Left forelimb (tissue), 1 donor: Measurements from ENCODE around the gene SPARCL1.
A peak's percentile ranks its signal among the peaks of the same experiment; 100 is the strongest.
"Not testable (repeated sequence)": the region's sequence is repeated elsewhere in the genome, so short reads cannot be mapped to it uniquely, and the experiment has no call there.

Experiments
- DNase-seq: peaks from one replicate; pipeline ENCODE4 v3.0.0-alpha.2; 2018; ENCODE audit warnings: low spot score

SPARCL1 gene

GRCh38 chr4:87529187-87529586 lies at the start of gene SPARCL1:
Gene SPARCL1 (minus strand): TSS chr4:87529376. CDS start chr4:87499574, 29,802 bp downstream.
- peak; percentile 77 for DNase-seq

DNA sequence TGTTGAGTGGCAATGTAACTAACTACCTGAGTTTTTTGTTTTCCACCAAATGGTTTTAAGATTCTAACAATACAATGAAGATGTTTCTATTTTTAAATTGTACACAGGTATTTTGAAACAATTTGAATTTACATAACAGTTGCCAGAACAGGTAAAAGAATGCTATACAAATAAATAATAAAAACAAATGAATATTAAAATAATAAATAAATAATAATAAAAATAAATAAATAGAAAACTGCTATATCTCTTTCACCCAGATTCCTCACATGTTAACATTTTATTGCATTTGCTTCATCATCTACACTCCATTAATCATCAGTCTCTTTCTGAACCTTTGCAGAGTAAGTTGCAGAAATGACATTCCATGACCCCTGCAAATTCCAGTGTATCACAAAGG lies 46.8 kb upstream of the SPARCL1 start:
- no peak for DNase-seq

DNA sequence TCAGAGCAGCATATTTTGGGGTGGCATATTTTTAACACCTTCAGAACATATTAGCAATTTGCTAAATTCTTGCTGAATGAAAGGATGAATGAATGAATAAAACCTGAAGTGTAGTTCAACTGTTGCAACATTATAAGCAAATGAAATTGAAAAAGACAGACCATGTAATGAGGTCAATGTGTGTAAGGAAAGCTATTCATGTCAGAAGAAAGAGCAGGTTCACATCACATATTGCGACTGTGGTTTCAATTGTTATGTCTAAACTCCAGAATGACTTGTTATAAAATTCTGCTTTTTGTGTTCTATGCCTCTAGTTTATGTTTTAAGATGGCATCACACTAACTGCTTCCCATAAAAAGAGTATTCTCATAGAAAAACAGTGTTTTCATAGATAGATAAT lies 46.2 kb upstream of the SPARCL1 start:
- DNase-seq = no peak

- DNase-seq = no peak
Measured at GRCh38 chr4:87574996-87575395, 45.8 kb upstream of the SPARCL1 start.

- not testable (repeated sequence) for DNase-seq
Measured at GRCh38 chr4:87574376-87574775, 45.2 kb upstream of the SPARCL1 start.

- no peak for DNase-seq
Measured at GRCh38 chr4:87570290-87570805, 41.2 kb upstream of the SPARCL1 start.

DNA sequence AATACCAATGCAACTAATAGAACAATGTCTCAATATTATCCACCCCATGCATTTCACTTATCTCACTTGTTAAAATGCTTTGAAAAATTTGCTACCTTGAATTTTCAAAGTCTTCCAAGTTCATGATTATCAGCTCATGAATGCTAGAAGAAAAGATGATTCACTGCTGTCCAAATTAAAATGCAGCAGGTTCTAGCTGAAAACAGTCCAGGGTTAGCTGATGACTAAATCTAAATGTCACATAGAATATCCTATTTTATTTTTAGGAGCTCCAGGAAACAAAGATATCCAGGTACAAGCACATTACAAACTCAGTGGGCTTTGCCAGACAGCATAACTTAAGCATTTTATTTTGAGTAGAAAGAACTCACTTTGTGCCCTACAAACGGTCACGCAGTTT lies 38.0 kb upstream of the SPARCL1 start:
- DNase-seq = no peak

- no peak for DNase-seq
Measured at GRCh38 chr4:87566276-87566675, 37.1 kb upstream of the SPARCL1 start.

GRCh38 chr4:87565746-87566145 lies 36.6 kb upstream of the SPARCL1 start:
- no peak for DNase-seq

GRCh38 chr4:87560802-87561201 lies 31.6 kb upstream of the SPARCL1 start:
- no peak for DNase-seq

GRCh38 chr4:87559090-87559837 lies 30.1 kb upstream of the SPARCL1 start:
- no peak for DNase-seq

DNA sequence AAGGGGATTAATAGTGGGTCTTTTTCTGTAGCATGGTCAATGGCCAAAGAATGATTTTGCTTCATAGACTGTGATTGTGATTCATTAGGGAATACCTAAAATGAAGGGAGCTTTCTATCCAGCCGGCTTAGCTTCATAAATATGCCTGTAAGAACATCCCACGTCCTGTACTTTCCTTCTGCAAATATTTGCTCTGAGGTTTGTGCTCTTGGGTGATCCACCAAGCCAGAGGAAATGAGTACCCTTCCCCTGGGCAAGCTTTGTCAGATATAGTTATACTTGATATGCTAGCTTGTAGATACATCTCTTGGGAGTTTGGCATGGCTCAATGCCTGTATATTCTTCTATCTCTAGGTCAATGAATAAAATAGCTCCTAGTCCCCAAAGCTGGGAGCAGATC lies 28.2 kb upstream of the SPARCL1 start:
- DNase-seq = no peak

GRCh38 chr4:87555773-87556619 lies 26.8 kb upstream of the SPARCL1 start:
- DNase-seq = no peak

- DNase-seq = no peak
Measured at GRCh38 chr4:87553182-87553581, 24.0 kb upstream of the SPARCL1 start.

- no peak for DNase-seq
Measured at GRCh38 chr4:87551361-87551760, 22.2 kb upstream of the SPARCL1 start.

GRCh38 chr4:87547016-87547708 lies 18.0 kb upstream of the SPARCL1 start:
- DNase-seq = no peak

GRCh38 chr4:87545052-87545451 lies 15.9 kb upstream of the SPARCL1 start:
- no peak for DNase-seq

DNA sequence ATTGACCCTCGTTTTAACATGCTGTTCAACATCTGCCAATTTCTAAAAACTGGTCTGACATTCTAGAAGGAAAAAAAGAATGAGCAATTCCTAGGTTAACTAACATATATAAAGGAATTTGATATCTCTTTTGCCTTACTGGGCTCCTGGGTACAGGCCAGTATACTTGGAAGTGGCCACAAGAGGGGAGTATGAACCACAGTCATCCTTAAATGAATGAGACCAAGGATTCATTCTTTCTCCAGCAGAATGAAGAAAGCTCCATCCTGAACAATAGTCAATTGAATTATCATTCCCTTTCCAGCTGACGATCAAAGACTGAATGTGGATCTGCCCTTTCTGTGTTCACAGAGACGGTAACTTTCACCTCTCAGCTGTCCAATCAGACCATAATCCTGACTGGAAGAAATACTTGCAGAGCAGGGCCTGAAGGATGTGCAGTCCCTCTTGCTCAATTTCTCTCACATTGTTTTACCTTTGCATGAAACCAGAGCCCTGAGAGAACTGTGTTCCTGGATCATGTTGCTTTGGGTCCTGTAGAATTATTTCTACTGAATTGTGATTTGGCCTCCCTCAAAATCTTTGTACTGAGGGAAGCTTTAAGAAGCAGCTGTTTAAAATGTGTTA lies 14.8 kb upstream of the SPARCL1 start:
- DNase-seq = no peak

- no peak for DNase-seq
Measured at GRCh38 chr4:87542734-87543312, 13.6 kb upstream of the SPARCL1 start.

DNA sequence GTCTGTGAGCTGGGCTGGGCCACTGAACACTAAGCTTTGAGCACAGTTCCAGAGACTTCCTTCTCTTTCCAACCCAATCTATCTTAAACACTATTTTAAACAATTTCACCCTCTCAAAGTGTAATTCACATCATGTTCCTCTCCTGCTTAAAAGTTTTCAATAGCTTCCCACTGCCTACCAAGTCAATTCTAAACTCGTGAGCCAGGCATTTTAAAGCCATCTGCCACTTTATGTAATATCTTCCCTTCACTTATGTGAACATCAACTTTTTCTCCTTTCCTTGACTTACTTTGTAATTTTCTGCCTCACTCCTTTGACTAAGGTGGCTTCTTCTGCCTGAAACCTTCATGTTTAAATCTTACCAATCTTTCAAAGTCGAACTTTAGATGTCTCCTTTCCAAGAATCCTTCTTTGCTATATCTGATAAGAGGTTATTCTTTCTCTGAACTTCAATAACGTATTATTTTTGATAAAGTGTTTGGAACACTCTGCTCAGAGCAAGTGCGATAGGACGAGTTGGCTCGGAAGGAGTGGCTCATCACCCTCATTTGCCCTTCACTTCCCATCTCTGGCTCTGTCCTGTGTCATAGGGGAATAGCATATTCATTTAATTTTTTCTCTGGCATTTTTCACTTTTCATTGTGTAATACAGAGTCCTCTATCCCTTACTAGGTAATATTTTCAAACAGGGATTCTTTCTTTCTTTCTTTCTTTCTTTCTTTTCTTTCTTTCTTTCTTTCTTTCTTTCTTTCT lies 13.0 kb upstream of the SPARCL1 start:
- no peak for DNase-seq

- DNase-seq = no peak
Measured at GRCh38 chr4:87541521-87541920, 12.3 kb upstream of the SPARCL1 start.
